Activated T-cell treated with anti-CD3 and anti-CD28 coated beads for 48 hours (primary cell): ENCODE measurements around the gene ASTN1.
"Not testable (repeated sequence)": the region's sequence is repeated elsewhere in the genome, so short reads cannot be mapped to it uniquely, and the experiment has no call there.

Source experiments
- DNase-seq: peaks from one replicate; pipeline ENCODE4 v3.0.0-alpha.2; 2020; ENCODE audit warnings: low read depth

Gene ASTN1

GRCh38 chr1:177106614-177107365 lies 57.7 kb downstream of the ASTN1 start:
- DNase-seq: no peak

- no peak for DNase-seq
Observed at GRCh38 chr1:177106196-177106595, 58.3 kb downstream of the ASTN1 start.

GRCh38 chr1:177103005-177103852 lies 61.3 kb downstream of the ASTN1 start:
- DNase-seq: no peak

- DNase-seq: no peak
Observed at GRCh38 chr1:177092001-177092400, 72.5 kb downstream of the ASTN1 start.

GRCh38 chr1:177091040-177091439 lies 73.5 kb downstream of the ASTN1 start:
- DNase-seq: no peak

GRCh38 chr1:177088966-177089365 lies 75.5 kb downstream of the ASTN1 start:
- no peak for DNase-seq

- DNase-seq: no peak
Observed at GRCh38 chr1:177082855-177083693, 81.4 kb downstream of the ASTN1 start.

- DNase-seq: no peak
Observed at GRCh38 chr1:177080564-177080963, 83.9 kb downstream of the ASTN1 start.

- no peak for DNase-seq
Observed at GRCh38 chr1:177077734-177078499, 86.6 kb downstream of the ASTN1 start.

- DNase-seq: no peak
Observed at GRCh38 chr1:177077006-177077405, 87.5 kb downstream of the ASTN1 start.

GRCh38 chr1:177074811-177075210 lies 89.7 kb downstream of the ASTN1 start:
- DNase-seq: not testable (repeated sequence)

GRCh38 chr1:177069490-177069889 lies 95.0 kb downstream of the ASTN1 start:
- no peak for DNase-seq

GRCh38 chr1:177067752-177068410 lies 96.6 kb downstream of the ASTN1 start:
- no peak for DNase-seq

- no peak for DNase-seq
Observed at GRCh38 chr1:177065430-177065829, 99.1 kb downstream of the ASTN1 start.

GRCh38 chr1:177063648-177064047 lies 100.9 kb downstream of the ASTN1 start:
- no peak for DNase-seq

- DNase-seq: no peak
Observed at GRCh38 chr1:177054542-177054941, 110.0 kb downstream of the ASTN1 start.

- DNase-seq: no peak
Observed at GRCh38 chr1:177053648-177054047, 110.9 kb downstream of the ASTN1 start.

GRCh38 chr1:177048314-177049069 lies 116.0 kb downstream of the ASTN1 start:
- DNase-seq: no peak

GRCh38 chr1:177045151-177045550 lies 119.4 kb downstream of the ASTN1 start:
- DNase-seq: no peak

GRCh38 chr1:177044390-177044789 lies 120.1 kb downstream of the ASTN1 start:
- DNase-seq: no peak
